Testis (tissue), 2 donors: ENCODE measurements around the gene ARHGEF7.

Source experiments
- POLR2A ChIP-seq: fragments of 450-650 bp; IDR thresholded peaks from one replicate; pipeline ENCODE4 v1.6.1; 2017; ENCODE audit warnings: antibody characterized with exemption, mild to moderate bottlenecking, moderate library complexity
- TF ChIP-seq, protein P1 (sequence below), 3 experiments: fragments of 450-650 bp in 2 of 3; fragments of 200-600 bp in 1 of 3; sonication (generic) in 1 of 3; IDR thresholded peaks; one replicate each; pipeline ENCODE4 v1.5.1; 2016 to 2019; ENCODE audit warnings: antibody characterized with exemption in 3 of 3, mild to moderate bottlenecking in 2 of 3, moderate library complexity in 1 of 3

DNA sequence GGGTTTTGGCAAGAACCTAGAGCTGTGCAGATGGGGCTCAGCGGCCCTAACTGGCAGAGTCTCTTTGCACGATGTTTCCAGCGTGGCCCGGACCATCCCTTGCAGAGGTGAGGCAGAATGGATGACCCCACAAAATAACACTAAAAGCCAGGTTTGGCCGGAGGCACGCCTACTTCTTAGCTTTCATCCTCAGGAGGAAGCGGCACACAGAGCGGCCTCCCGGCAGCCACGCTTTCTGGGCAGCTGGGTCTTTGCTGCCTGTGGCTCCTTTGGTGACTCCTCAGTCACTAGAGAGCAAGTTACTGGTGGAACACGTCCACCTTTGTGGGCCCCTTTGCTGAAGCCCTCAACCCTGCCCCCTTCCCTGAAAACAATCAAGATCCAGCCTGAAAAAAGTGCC is 230.6 kb downstream of the ARHGEF7 start:
- TF ChIP-seq, protein P1, sequence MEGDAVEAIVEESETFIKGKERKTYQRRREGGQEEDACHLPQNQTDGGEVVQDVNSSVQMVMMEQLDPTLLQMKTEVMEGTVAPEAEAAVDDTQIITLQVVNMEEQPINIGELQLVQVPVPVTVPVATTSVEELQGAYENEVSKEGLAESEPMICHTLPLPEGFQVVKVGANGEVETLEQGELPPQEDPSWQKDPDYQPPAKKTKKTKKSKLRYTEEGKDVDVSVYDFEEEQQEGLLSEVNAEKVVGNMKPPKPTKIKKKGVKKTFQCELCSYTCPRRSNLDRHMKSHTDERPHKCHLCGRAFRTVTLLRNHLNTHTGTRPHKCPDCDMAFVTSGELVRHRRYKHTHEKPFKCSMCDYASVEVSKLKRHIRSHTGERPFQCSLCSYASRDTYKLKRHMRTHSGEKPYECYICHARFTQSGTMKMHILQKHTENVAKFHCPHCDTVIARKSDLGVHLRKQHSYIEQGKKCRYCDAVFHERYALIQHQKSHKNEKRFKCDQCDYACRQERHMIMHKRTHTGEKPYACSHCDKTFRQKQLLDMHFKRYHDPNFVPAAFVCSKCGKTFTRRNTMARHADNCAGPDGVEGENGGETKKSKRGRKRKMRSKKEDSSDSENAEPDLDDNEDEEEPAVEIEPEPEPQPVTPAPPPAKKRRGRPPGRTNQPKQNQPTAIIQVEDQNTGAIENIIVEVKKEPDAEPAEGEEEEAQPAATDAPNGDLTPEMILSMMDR (IDR thresholded peaks at IDR 0.05) = no peak
- no peak for TF ChIP-seq POLR2A
